HEK293 (cell line): ENCODE measurements around the gene ABI3.
A peak's percentile ranks its signal among the peaks of the same experiment; 100 is the strongest.

Source experiments
- CTCF ChIA-PET: fragments of 350-600 bp; formaldehyde crosslinking; extraction: SDS; loops from one replicate; lab custom pipeline; 2021; ENCODE audit warnings: antibody characterized with exemption; lab: Yijun Ruan, JAX
- POLR2A ChIA-PET: fragments of 300-600 bp; formaldehyde crosslinking; extraction: SDS; loops from one replicate; lab custom pipeline; 2020; ENCODE audit warnings: antibody characterized with exemption, inconsistent platforms; lab: Yijun Ruan, JAX
- H3K27ac ChIP-seq: fragments of 200-500 bp; sonication (Bioruptor generic); 2 replicates; pipeline ENCODE4 v1.5.1; 2014; ENCODE audit warnings: low read depth, low read length, control low read depth, inconsistent platforms; ENCODE audit errors: extremely low read depth
- H3K36me3 ChIP-seq, 2 experiments: fragments of 200-500 bp in 1 of 2; sonication (Bioruptor generic) in 1 of 2; 1 replicate in 1 of 2; 2 replicates in 1 of 2; pipeline ENCODE4 v1.5.1; 2014 to 2017; ENCODE audit warnings: inconsistent platforms in 2 of 2, low read length in 2 of 2; ENCODE audit not compliant: control insufficient read depth in 2 of 2, insufficient read depth in 1 of 2
- H3K4me1 ChIP-seq: fragments of 200-500 bp; sonication (Bioruptor generic); 2 replicates; pipeline ENCODE4 v1.5.1; 2014; ENCODE audit warnings: mild to moderate bottlenecking, low read length, inconsistent platforms; ENCODE audit not compliant: control insufficient read depth, insufficient read depth
- H3K4me3 ChIP-seq: 2 replicates; pipeline ENCODE4 v1.5.1; 2011; ENCODE audit warnings: low read depth, mild to moderate bottlenecking, control low read depth, low read length, moderate library complexity
- H3K9me3 ChIP-seq: fragments of 200-500 bp; sonication (Bioruptor generic); 2 replicates; pipeline ENCODE4 v1.5.1; 2014; ENCODE audit warnings: low read depth, low read length, inconsistent platforms; ENCODE audit not compliant: control insufficient read depth, insufficient read depth
- EGR2 ChIP-seq: fragments of 450-650 bp; formaldehyde crosslinking; IDR thresholded peaks from 2 replicates; pipeline ENCODE4 v1.5.1; 2016; ENCODE audit warnings: low read depth, missing biosample characterization, missing genetic modification characterization
- HOXC10 ChIP-seq: sonication (generic); formaldehyde crosslinking; IDR thresholded peaks from 2 replicates; pipeline ENCODE4 v1.8.1; 2023; ENCODE audit warnings: mild to moderate bottlenecking, missing genetic modification reagents
- HOXD13 ChIP-seq: sonication (generic); formaldehyde crosslinking; IDR thresholded peaks from 2 replicates; pipeline ENCODE4 v1.8.0; 2022; ENCODE audit warnings: missing genetic modification reagents, borderline replicate concordance
- MEIS1 ChIP-seq: sonication (generic); formaldehyde crosslinking; IDR thresholded peaks from 2 replicates; pipeline ENCODE4 v1.8.1; 2022; ENCODE audit warnings: missing genetic modification reagents, mild to moderate bottlenecking, borderline replicate concordance
- PRDM1 ChIP-seq: fragments of 450-650 bp; formaldehyde crosslinking; IDR thresholded peaks from 2 replicates; pipeline ENCODE4; 2016; ENCODE audit warnings: missing biosample characterization, missing genetic modification characterization
- ZBTB20 ChIP-seq: fragments of 450-650 bp; formaldehyde crosslinking; IDR thresholded peaks from 2 replicates; pipeline ENCODE4 v1.5.1; 2016; ENCODE audit warnings: missing biosample characterization, missing genetic modification characterization
- ZNF10 ChIP-seq: fragments of 450-650 bp; formaldehyde crosslinking; IDR thresholded peaks from 2 replicates; pipeline ENCODE4 v1.5.1; 2017; ENCODE audit warnings: missing biosample characterization, missing genetic modification characterization
- ZNF292 ChIP-seq: fragments of 450-650 bp; formaldehyde crosslinking; IDR thresholded peaks from 2 replicates; pipeline ENCODE4 v1.5.1; 2016; ENCODE audit warnings: low read depth, missing biosample characterization, missing genetic modification characterization, borderline replicate concordance
- ZNF350 ChIP-seq: fragments of 450-650 bp; formaldehyde crosslinking; IDR thresholded peaks from 2 replicates; pipeline ENCODE4 v1.5.0; 2017; ENCODE audit warnings: missing biosample characterization, mild to moderate bottlenecking, missing genetic modification characterization
- ZNF394 ChIP-seq: fragments of 450-650 bp; formaldehyde crosslinking; IDR thresholded peaks from 2 replicates; pipeline ENCODE4 v1.5.1; 2016; ENCODE audit warnings: missing biosample characterization, missing genetic modification characterization, mild to moderate bottlenecking, moderate library complexity, borderline replicate concordance
- ZNF423 ChIP-seq: fragments of 450-650 bp; formaldehyde crosslinking; IDR thresholded peaks from 2 replicates; pipeline ENCODE4 v1.5.1; 2016; ENCODE audit warnings: missing biosample characterization, missing genetic modification characterization
- ZNF514 ChIP-seq: fragments of 450-650 bp; formaldehyde crosslinking; IDR thresholded peaks from 2 replicates; pipeline ENCODE4 v1.5.1; 2016; ENCODE audit warnings: missing biosample characterization, missing genetic modification characterization
- ZNF561 ChIP-seq: fragments of 450-650 bp; IDR thresholded peaks from 2 replicates; pipeline ENCODE4 v1.5.1; 2018; ENCODE audit warnings: missing biosample characterization, missing genetic modification characterization, borderline replicate concordance
- ZNF623 ChIP-seq: fragments of 450-650 bp; formaldehyde crosslinking; IDR thresholded peaks from 2 replicates; pipeline ENCODE4 v1.5.1; 2016; ENCODE audit warnings: missing biosample characterization, missing genetic modification characterization
- ZNF785 ChIP-seq: fragments of 450-650 bp; formaldehyde crosslinking; IDR thresholded peaks from 2 replicates; pipeline ENCODE4 v1.5.1; 2016; ENCODE audit warnings: missing biosample characterization, missing genetic modification characterization
- ZNF792 ChIP-seq: fragments of 450-650 bp; formaldehyde crosslinking; IDR thresholded peaks from 2 replicates; pipeline ENCODE4 v1.5.1; 2016; ENCODE audit warnings: missing biosample characterization, missing genetic modification characterization
- ZNF837 ChIP-seq: fragments of 450-650 bp; formaldehyde crosslinking; IDR thresholded peaks from 2 replicates; pipeline ENCODE4 v1.5.1; 2016; ENCODE audit warnings: missing biosample characterization, missing genetic modification characterization
- ZSCAN16 ChIP-seq: fragments of 450-650 bp; formaldehyde crosslinking; IDR thresholded peaks from 2 replicates; pipeline ENCODE4 v1.5.1; 2016; ENCODE audit warnings: missing biosample characterization, missing genetic modification characterization
- TF ChIP-seq, protein P1 (sequence below): fragments of 450-650 bp; formaldehyde crosslinking; IDR thresholded peaks from 2 replicates; pipeline ENCODE4 v1.5.1; 2017; ENCODE audit warnings: missing biosample characterization, missing genetic modification characterization
- TF ChIP-seq, protein P2 (sequence below): fragments of 450-650 bp; formaldehyde crosslinking; IDR thresholded peaks from 2 replicates; pipeline ENCODE4 v1.5.1; 2016; ENCODE audit warnings: missing biosample characterization, missing genetic modification characterization, borderline replicate concordance
- TF ChIP-seq, protein P3 (sequence below): fragments of 450-650 bp; formaldehyde crosslinking; IDR thresholded peaks from 2 replicates; pipeline ENCODE4 v1.5.1; 2017; ENCODE audit warnings: missing biosample characterization, missing genetic modification characterization
- TF ChIP-seq, protein P4 (sequence below): fragments of 450-650 bp; formaldehyde crosslinking; IDR thresholded peaks from 2 replicates; pipeline ENCODE4 v1.5.1; 2016; ENCODE audit warnings: missing biosample characterization, missing genetic modification characterization
- TF ChIP-seq, protein P5 (sequence below): fragments of 450-650 bp; formaldehyde crosslinking; IDR thresholded peaks from 2 replicates; pipeline ENCODE4 v1.5.1; 2016; ENCODE audit warnings: missing biosample characterization, missing genetic modification characterization
- TF ChIP-seq, protein P6 (sequence below): fragments of 450-650 bp; formaldehyde crosslinking; IDR thresholded peaks from 2 replicates; pipeline ENCODE4 v1.5.1; 2016; ENCODE audit warnings: missing biosample characterization, missing genetic modification characterization

ABI3 gene

DNA sequence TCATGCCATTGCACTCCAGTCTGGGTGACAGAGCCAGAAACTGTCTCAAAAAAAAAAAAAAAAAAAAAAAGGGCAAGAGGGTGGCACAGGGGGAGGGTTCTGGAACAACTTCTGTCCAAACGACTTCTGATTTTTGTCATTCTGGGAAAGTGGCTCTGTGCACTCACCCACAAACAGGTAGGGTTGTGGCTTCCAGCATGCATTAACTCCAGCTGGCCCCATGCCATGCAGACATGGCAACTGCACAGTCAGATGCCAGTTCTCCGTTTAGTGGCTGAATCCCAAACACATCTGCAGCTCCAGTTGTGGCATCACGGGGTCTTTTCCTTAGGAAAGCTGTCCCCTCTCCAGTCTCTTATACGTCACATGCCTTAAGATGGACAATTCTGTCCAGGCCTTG lies 47.6 kb upstream of the ABI3 start (continued):
- TF ChIP-seq, protein P1, sequence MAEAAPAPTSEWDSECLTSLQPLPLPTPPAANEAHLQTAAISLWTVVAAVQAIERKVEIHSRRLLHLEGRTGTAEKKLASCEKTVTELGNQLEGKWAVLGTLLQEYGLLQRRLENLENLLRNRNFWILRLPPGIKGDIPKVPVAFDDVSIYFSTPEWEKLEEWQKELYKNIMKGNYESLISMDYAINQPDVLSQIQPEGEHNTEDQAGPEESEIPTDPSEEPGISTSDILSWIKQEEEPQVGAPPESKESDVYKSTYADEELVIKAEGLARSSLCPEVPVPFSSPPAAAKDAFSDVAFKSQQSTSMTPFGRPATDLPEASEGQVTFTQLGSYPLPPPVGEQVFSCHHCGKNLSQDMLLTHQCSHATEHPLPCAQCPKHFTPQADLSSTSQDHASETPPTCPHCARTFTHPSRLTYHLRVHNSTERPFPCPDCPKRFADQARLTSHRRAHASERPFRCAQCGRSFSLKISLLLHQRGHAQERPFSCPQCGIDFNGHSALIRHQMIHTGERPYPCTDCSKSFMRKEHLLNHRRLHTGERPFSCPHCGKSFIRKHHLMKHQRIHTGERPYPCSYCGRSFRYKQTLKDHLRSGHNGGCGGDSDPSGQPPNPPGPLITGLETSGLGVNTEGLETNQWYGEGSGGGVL (tag by site-specific recombination): no peak
- no peak for TF ChIP-seq ZNF292 (tag by site-specific recombination)
- no peak for TF ChIP-seq ZNF785 (tag by site-specific recombination)
- TF ChIP-seq, protein P2, sequence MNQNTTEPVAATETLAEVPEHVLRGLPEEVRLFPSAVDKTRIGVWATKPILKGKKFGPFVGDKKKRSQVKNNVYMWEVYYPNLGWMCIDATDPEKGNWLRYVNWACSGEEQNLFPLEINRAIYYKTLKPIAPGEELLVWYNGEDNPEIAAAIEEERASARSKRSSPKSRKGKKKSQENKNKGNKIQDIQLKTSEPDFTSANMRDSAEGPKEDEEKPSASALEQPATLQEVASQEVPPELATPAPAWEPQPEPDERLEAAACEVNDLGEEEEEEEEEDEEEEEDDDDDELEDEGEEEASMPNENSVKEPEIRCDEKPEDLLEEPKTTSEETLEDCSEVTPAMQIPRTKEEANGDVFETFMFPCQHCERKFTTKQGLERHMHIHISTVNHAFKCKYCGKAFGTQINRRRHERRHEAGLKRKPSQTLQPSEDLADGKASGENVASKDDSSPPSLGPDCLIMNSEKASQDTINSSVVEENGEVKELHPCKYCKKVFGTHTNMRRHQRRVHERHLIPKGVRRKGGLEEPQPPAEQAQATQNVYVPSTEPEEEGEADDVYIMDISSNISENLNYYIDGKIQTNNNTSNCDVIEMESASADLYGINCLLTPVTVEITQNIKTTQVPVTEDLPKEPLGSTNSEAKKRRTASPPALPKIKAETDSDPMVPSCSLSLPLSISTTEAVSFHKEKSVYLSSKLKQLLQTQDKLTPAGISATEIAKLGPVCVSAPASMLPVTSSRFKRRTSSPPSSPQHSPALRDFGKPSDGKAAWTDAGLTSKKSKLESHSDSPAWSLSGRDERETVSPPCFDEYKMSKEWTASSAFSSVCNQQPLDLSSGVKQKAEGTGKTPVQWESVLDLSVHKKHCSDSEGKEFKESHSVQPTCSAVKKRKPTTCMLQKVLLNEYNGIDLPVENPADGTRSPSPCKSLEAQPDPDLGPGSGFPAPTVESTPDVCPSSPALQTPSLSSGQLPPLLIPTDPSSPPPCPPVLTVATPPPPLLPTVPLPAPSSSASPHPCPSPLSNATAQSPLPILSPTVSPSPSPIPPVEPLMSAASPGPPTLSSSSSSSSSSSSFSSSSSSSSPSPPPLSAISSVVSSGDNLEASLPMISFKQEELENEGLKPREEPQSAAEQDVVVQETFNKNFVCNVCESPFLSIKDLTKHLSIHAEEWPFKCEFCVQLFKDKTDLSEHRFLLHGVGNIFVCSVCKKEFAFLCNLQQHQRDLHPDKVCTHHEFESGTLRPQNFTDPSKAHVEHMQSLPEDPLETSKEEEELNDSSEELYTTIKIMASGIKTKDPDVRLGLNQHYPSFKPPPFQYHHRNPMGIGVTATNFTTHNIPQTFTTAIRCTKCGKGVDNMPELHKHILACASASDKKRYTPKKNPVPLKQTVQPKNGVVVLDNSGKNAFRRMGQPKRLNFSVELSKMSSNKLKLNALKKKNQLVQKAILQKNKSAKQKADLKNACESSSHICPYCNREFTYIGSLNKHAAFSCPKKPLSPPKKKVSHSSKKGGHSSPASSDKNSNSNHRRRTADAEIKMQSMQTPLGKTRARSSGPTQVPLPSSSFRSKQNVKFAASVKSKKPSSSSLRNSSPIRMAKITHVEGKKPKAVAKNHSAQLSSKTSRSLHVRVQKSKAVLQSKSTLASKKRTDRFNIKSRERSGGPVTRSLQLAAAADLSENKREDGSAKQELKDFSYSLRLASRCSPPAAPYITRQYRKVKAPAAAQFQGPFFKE (tag by site-specific recombination): no peak
- no peak for TF ChIP-seq ZNF514
- TF ChIP-seq, protein P3, sequence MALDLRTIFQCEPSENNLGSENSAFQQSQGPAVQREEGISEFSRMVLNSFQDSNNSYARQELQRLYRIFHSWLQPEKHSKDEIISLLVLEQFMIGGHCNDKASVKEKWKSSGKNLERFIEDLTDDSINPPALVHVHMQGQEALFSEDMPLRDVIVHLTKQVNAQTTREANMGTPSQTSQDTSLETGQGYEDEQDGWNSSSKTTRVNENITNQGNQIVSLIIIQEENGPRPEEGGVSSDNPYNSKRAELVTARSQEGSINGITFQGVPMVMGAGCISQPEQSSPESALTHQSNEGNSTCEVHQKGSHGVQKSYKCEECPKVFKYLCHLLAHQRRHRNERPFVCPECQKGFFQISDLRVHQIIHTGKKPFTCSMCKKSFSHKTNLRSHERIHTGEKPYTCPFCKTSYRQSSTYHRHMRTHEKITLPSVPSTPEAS: no peak
- TF ChIP-seq ZNF623 (tag by site-specific recombination): no peak
- TF ChIP-seq, all 188 proteins: peak for 0

DNA sequence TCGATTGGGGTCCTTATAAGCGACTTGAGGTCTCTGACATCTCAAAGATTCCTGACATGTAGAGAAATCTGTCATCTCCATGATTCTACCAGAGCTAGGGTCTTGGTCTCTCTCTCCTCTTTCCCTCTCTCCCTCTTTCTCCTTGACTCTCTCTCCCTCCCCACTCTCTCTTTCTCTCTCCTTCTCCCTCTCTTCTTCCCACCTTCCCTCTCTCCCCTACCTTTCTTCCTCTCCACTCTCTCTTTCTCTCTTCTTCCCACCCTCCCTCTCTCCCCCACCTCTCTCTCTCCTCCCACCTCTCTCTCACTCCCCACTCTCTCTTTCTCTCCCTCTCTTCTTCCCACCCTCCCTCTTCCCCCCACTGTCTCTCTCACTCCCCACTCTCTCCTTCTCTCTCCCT lies 45.4 kb upstream of the ABI3 start:
- CTCF ChIA-PET: no interaction called here
- TF ChIP-seq ZNF10 (no peak), MEIS1 (no peak), HOXC10 (no peak), PRDM1 (peak; percentile 97), ZNF394 (tag by site-specific recombination) (no peak), ZNF792 (tag by site-specific recombination) (no peak), ZNF837 (no peak), ZBTB20 (no peak), ZNF350 (no peak), ZNF561 (no peak), ZNF423 (tag by site-specific recombination) (no peak), HOXD13 (no peak), ZSCAN16 (tag by site-specific recombination) (no peak), EGR2 (tag by site-specific recombination) (0 out of 2 replicates have a peak, but pooled peaks have one; percentile 28)
- TF ChIP-seq, protein P4, sequence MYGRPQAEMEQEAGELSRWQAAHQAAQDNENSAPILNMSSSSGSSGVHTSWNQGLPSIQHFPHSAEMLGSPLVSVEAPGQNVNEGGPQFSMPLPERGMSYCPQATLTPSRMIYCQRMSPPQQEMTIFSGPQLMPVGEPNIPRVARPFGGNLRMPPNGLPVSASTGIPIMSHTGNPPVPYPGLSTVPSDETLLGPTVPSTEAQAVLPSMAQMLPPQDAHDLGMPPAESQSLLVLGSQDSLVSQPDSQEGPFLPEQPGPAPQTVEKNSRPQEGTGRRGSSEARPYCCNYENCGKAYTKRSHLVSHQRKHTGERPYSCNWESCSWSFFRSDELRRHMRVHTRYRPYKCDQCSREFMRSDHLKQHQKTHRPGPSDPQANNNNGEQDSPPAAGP: no peak
- TF ChIP-seq, protein P5, sequence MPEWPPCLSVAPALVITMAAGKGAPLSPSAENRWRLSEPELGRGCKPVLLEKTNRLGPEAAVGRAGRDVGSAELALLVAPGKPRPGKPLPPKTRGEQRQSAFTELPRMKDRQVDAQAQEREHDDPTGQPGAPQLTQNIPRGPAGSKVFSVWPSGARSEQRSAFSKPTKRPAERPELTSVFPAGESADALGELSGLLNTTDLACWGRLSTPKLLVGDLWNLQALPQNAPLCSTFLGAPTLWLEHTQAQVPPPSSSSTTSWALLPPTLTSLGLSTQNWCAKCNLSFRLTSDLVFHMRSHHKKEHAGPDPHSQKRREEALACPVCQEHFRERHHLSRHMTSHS (tag by site-specific recombination): no peak
- TF ChIP-seq, protein P6, sequence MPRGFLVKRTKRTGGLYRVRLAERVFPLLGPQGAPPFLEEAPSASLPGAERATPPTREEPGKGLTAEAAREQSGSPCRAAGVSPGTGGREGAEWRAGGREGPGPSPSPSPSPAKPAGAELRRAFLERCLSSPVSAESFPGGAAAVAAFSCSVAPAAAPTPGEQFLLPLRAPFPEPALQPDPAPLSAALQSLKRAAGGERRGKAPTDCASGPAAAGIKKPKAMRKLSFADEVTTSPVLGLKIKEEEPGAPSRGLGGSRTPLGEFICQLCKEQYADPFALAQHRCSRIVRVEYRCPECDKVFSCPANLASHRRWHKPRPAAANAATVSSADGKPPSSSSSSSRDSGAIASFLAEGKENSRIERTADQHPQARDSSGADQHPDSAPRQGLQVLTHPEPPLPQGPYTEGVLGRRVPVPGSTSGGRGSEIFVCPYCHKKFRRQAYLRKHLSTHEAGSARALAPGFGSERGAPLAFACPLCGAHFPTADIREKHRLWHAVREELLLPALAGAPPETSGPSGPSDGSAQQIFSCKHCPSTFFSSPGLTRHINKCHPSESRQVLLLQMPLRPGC: no peak

More for the DNA sequence above, 45.4 kb upstream of the ABI3 start:
- POLR2A ChIA-PET: no interaction called here
- H3K4me1 ChIP-seq: no peaks in the 10 kb centered on the region
- no peaks in the 10 kb centered on the region for H3K9me3 ChIP-seq
- H3K27ac ChIP-seq: no peak overlapping the region
- H3K4me3 ChIP-seq: no peak overlapping the region
- no peaks in the 10 kb centered on the region for H3K36me3 ChIP-seq
